ENCODE results near the gene VPS4B.

DNA sequence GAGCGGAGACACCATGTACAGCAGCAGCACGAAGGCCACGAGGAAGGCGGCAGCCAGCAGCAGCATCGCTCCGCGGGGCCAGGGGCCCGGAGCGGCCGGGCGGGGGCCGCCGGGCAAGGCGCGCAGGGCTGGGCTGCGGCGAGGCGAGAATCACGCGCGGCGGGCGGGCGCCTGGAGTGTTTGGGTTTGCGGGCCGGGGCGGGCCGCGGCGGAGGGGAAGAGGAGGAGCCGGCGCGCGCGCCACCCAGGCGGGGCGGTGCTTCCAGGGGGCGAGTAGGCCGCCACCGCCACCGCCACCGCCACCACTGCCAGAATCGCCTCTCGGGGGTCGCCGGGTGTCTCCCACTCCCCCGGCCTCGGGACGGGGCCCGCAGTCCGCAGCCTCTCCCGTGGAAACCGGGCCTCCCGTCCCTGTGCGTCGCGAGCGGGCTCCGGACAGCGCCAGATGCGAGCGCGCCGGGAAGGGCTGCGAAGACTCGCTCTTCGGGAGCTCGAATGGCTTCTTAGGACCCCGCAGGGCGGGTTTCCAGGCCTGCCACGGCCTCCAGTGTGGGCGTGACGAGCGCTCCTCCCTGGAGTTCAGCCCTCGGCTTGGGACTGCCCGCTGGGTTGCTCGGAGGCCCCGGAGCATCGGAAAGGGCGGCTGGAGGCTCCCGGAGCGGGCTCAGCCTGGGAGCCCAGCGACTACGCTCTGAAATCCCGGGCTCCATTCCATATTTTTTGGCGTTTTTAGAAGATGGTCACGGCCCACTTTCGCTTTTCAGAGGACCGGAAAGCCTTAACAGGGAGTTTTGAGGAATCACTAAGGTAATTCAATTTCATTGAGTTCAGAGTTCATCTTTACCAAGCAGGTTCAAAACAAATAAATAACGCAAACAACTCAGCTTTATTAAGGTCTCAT lies 55.0 kb downstream of the VPS4B start, which contains the start of gene KDSR:
- TF ChIP-seq, protein P1, sequence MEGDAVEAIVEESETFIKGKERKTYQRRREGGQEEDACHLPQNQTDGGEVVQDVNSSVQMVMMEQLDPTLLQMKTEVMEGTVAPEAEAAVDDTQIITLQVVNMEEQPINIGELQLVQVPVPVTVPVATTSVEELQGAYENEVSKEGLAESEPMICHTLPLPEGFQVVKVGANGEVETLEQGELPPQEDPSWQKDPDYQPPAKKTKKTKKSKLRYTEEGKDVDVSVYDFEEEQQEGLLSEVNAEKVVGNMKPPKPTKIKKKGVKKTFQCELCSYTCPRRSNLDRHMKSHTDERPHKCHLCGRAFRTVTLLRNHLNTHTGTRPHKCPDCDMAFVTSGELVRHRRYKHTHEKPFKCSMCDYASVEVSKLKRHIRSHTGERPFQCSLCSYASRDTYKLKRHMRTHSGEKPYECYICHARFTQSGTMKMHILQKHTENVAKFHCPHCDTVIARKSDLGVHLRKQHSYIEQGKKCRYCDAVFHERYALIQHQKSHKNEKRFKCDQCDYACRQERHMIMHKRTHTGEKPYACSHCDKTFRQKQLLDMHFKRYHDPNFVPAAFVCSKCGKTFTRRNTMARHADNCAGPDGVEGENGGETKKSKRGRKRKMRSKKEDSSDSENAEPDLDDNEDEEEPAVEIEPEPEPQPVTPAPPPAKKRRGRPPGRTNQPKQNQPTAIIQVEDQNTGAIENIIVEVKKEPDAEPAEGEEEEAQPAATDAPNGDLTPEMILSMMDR (conservative IDR thresholded peaks at IDR 0.05), result no peak
- peak; percentile 79 for TF ChIP-seq ZFX (IDR thresholded peaks at IDR 0.05)
